Regular cardiac myocyte (primary cell): ENCODE results near the gene MIB2. TPM values are rescaled to one million over a fixed set of nuclear protein-coding genes. Genes with fewer than 3 reads are reported as not detected.

Experiments used
- total RNA-seq: library from RNA; depleted of rRNA; stranded (reverse); fragments of >200 nt; gene quantifications from 2 replicates; pipeline ENCODE4 v1.2.3, GENCODE V29; 2014

The MIB2 gene
- total RNA-seq = 62.1 and 115 TPM in 2 replicates

DNA sequence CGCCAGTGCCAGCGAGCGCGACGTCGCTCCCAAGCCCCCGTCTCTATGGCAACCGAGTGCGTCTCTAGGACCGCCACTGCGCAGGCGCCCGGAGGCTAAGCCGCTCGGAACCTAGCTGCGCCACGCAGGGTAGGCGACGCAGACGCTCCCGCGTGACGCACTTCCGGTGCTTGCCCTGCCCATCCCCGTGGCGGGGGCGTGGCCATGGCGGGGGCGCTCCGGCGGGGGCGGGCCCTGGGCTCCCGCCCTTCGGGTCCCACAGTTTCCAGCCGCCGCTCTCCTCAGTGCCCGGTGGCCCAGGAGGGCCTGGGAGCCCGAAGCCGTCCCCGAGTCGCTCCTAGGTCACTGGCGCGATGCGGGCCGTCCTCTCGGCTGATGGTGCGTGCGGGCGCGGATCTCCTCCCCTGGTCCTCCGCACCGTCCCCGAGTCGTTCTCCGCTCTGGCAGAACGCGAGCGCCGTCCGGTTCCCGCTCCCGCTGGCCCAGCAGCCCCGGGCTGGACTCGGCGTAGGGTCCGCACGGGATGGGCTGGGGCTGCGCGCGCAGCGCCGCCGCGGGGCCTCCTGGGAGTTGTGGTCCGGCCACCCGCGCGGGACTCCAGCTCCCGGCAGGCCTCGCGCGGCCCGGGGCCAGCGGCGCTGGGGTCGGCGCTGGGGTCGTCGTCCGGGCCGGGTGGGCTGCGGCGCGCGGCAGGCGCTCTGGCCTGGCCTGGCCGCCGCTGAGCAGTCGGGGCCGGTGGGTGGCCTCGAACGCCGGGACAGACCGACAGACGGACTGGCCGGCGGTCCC is at the start of gene MIB2:
TSS of gene MIB2 (plus strand) at position 245 of the 789 bp plus-strand sequence. CDS start 7,953 bp downstream, outside the sequence.

DNA sequence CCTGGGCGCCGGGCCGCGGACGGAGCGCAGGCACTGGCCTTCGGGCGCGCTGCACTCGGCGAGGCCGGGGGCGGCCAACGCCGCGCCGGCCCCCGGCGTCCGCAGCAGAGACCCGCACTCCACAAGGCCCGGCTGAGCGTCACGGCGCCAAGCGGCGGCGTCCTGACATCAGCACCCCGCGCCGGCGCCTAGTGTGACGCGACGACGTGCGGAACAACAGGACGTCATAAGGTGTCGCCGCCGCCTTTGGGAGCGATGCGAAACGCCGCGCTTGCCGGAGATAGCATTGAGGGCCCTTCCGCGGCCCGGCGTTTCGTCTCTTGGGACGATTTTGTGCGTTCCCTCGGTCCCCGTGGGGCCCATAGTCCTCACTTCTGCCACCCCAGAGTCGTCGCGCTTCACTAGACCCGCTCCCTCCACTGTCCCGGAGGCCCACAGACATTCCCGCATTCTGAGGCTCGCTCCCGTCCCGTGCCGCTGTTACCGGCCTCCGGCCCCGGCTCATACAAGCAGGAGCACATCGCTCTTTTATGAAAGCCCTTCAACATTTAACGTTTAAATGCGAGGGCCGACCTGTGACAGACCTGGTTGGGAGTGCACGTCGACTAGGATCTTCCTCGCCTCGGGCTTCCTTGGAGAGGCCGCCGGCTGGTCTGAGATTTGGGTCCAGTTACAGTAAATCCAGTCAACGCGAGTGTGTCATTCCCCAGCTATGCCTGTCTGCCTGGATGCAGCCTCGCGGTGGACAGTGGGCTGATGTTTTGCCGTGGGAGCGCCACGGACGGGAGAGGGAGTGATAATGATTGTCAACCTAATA is 40.4 kb upstream of the MIB2 start, which contains the start of gene SSU72:
TSS of gene SSU72 (minus strand) at position 143 of the 817 bp plus-strand sequence. CDS start 306 bp downstream, outside the sequence.

DNA sequence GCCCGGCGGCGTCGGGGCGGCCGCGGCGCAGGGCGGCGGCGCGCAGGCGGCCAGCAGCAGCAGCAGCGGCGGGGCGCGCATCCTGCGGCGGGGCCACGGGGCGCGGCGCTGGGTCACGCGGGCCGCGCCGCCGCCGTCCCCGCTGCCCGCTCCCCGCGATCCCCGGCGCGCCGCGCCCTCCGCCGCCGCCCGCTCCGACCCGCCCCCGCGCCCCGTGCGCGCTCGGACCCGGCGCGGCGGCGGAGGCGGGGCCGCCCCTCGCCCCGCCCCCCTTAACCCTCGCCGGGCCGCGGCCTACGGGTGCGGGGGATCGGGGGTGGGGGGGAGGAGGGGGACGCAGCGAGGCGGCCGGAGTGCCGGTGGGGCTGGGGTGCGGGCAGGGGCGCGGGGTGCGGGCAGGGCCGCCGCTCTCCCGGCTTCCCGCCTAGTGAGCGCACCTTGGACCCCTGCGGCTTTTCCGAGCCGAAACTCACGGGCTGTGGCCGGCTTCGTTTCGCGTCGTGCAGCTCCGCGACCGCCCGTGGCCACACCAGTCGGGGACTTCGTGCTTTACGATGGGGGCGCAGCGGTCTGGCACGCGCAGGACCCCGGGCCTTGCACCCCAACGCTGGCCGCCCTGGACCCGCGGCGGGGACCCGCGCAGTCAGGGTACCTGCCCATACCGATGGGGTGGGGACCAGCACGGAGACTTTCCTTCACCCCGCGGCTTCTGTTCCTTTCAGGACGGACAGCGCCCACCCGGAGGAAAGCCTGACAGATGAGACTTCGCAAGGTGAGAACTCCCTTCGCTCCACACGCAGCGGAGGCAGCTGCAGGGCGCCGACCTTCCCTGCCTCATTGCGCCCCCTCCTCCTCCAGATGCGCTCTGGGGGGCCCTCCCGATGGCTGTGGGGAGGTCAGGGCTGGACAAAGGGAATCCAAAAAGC is 15.1 kb upstream of the MIB2 start, which contains the start of gene FNDC10:
TSS of gene FNDC10 (minus strand) at position 201 of the 926 bp plus-strand sequence. CDS start at position 81, 120 bp downstream.

DNA sequence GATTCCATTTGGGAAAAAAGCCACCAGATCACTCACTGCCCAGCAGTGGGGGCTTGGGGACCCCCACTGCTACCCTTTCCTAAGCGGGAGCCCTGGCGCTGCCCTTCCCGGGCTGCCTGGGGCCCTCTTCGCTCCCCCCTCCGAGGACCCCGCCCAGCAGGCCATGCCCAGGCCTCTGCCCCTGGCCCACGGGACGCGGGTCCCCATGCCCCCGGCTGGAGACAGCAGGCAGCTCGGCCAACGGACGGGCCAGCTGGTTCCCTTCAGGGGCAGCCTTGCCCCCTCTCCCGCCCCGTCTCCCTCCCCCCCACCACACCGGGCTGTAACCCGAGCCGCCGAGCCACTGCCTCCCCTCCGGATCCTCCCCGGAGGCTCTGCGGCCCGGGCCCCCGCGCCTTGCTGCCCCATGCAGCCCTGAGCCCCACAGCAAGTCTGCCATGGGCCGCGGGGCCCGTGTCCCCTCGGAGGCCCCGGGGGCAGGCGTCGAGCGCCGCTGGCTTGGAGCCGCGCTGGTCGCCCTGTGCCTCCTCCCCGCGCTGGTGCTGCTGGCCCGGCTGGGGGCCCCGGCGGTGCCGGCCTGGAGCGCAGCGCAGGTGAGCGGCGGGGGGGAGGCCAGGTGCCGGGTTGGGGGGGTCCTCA is 16.6 kb downstream of the MIB2 start, which contains the start of gene MMP23B:
TSS of gene MMP23B (plus strand) at position 392 of the 639 bp plus-strand sequence. CDS start at position 438, 46 bp downstream.

DNA sequence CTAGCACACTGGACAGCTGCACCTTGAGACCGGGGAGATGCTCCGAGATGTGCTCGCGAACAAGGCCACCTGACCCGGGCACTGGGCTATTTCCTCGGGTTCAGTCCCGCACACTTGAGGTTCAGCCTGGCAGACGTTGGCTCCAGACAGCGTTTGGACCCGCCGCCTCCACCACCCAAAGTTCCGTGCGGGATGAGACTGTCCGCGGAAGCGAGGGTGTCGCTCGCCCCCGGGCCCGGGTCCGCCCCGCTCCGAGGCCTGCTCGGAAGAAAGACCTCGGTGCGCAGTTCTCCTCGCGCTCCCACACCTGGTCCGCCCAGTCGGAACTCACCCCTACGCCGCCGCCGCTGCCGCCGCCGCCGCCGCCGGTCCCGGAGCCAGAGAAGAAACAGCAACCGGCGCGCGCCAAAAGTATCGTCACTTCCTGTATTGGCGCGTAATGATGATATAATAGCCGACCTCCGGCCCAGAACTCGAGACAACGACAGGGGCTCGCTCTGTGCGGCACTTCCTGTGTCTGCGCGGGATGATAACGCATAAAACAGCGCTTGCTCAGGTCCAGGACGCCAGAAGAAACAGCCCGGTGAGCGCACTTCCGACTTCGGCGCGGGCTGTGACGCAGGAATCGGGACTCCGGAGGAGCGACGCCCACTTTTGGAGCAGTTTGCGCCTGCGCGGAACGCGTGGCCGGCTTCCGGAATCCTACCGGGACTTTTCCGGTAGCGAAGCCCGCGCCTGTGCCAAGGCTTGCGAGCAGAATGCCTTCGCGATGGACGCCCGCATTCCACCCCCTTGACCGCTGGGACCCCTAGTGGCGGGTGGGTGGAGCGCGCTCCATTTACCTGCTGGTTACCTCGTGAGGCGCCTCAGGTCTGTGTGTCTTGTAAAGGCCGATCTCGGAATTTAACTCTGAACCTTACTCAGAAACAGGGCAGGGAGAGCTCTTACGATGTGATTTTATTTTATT is 43.6 kb downstream of the MIB2 start, which contains the start of gene CDK11B:
TSS of gene CDK11B (minus strand) at position 422 of the 967 bp plus-strand sequence. CDS start 1,519 bp downstream, outside the sequence.

Other genes with a start within 250 kb of the MIB2 start
- 82.6 and 152 TPM in 2 replicates for gene AURKAIP1, start 240.3 kb upstream of the MIB2 start, total RNA-seq
- gene CCNL2, start 216.2 kb upstream of the MIB2 start, total RNA-seq = 63.8 and 140 TPM in 2 replicates
- gene MRPL20, start 208.2 kb upstream of the MIB2 start, total RNA-seq = 58.9 and 129 TPM in 2 replicates
- under 0.01 TPM in 2 replicates for gene ANKRD65, start 194.2 kb upstream of the MIB2 start, total RNA-seq
- gene VWA1, start 179.8 kb upstream of the MIB2 start, total RNA-seq = 2.9 and 9.0 TPM in 2 replicates
- not detected in 2 replicates for gene ATAD3C, start 165.8 kb upstream of the MIB2 start, total RNA-seq
- 15.8 and 46.6 TPM in 2 replicates for gene ATAD3B, start 143.7 kb upstream of the MIB2 start, total RNA-seq
- gene ATAD3A, start 103.3 kb upstream of the MIB2 start, total RNA-seq = 18.9 and 64.2 TPM in 2 replicates
- 1.5 and 3.7 TPM in 2 replicates for gene TMEM240, start 74.9 kb upstream of the MIB2 start, total RNA-seq
- 71.9 and 130 TPM in 2 replicates for gene SSU72, start 40.6 kb upstream of the MIB2 start, total RNA-seq
- gene FNDC10, start 15.4 kb upstream of the MIB2 start, total RNA-seq = 1.3 and 1.7 TPM in 2 replicates
- 8.1 and 10.7 TPM in 2 replicates for gene MMP23B, start 16.7 kb downstream of the MIB2 start, total RNA-seq
- gene CDK11B, start 43.5 kb downstream of the MIB2 start, total RNA-seq = 5.6 and 14.6 TPM in 2 replicates
- gene SLC35E2B, start 77.3 kb downstream of the MIB2 start, total RNA-seq = 20.7 and 26.8 TPM in 2 replicates
- 9.2 and 11.0 TPM in 2 replicates for gene CDK11A, start 108.9 kb downstream of the MIB2 start, total RNA-seq
- gene NADK, start 163.0 kb downstream of the MIB2 start, total RNA-seq = 31.6 and 39.3 TPM in 2 replicates